ENCODE results near the gene DMWD.

DMWD gene

DNA sequence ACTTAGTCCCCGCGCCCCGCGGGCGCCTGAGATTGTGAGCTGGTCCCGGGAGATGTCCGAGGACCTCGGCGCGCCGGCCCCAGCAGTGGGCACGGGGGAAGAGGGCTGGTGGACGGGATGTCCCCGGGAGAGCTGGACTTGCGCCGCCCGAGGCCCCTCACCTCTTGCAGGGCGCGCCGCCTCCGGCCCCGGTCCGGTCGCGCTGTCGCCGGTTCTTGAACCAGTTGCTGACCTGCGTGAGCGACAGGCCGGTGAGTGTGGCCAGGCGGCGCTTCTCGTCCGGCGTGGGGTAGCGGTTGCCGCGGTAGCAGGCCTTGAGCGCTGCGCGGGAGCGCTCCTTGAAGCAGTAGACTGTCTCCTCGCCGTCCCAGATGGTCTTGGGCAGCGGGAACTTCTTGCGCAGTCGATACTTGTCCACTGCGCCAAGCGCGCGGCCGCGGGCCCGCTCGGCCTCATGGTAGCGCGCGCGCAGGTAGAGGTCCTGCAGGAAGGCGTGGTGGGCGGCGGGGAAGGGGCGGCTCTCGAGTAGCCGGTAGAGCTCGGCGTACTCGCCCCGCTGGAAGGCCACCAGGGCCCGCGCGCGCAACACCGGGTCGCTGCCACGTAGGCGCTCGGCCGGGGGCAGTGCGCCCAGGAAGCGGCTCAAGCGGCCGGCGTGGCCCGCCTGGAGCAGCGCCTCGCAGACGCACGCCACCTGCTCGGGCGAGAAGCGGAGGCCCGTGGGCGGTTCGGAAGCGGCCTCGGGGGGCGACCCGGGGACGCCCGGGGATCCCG, 24.6 kb downstream of the DMWD start:
- H3K36me3 ChIP-seq (ENCODE audit: insufficient read depth, low read length), result peaks cover 22% of the 10 kb centered on the region
- no peaks in the 10 kb centered on the region for H3K9me3 ChIP-seq (ENCODE audit: low read length)
- H3K4me3 ChIP-seq (ENCODE audit: low read length), result peak overlapping the region; percentile 48
- peaks cover 45% of the 10 kb centered on the region for H3K4me1 ChIP-seq (ENCODE audit: insufficient read depth, low read length)
- H2AFZ ChIP-seq (ENCODE audit: low read depth, low read length), result no peak overlapping the region
- no peaks in the 10 kb centered on the region for H3K27me3 ChIP-seq (ENCODE audit: insufficient read depth, low read length)

DNA sequence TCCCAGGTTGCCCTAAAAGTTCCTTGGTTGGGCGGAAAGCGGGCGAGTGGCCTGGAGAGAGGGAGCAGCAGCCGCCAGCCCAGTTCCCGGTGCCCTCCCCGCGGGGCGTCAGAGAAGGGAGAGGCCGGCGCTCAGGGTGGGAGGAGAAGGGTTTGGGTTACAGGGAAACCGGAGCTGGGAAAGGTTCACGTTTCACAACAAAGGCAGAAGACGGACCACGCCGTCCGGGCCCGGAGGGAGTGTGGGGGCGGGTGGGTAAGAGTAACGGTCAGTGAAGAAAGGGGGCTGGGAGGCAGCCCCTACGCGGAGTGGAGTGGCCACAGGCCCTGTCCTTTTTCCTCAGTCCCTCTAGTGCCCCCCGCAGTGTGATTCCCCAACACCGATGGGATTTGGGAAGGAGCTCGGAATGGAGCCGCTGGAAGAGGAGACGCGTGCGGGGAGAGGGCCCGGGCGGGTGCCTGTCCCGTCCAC, 25.2 kb downstream of the DMWD start:
- Histone ChIP-seq H3K9me3 (ENCODE audit: low read length) (no peaks in the 10 kb centered on the region), H3K4me1 (ENCODE audit: insufficient read depth, low read length) (peaks cover 45% of the 10 kb centered on the region), H2AFZ (ENCODE audit: low read depth, low read length) (no peak overlapping the region), H3K36me3 (ENCODE audit: insufficient read depth, low read length) (peaks cover 15% of the 10 kb centered on the region), H3K27me3 (ENCODE audit: insufficient read depth, low read length) (no peaks in the 10 kb centered on the region), H3K4me3 (ENCODE audit: low read length) (peak overlapping the region; percentile 48)

DNA sequence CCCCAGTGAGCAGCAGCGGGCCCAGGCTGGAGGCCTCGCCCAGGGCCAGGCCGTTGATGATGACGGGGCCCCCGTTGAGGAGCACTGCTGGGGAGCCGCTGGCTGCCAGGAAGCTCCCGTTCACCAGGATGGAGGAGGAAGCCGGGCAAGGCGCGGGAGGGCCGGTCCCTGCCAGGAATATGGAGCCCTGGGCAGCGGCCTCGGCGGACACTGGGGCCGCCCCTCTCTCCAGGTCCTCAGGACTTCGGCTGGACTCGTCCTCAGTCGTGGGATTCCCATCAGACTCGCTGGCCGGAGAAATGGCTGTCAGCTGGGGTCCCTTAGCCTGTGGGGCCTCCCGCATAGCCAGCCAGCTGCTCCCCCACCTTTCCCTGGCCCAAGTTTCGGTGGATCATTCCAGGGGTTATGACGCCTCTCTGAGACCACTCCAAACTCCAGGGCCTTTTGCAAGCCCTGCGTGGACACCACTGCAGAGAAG, 25.7 kb downstream of the DMWD start:
- Histone ChIP-seq H3K9me3 (ENCODE audit: low read length) (no peaks in the 10 kb centered on the region), H3K36me3 (ENCODE audit: insufficient read depth, low read length) (peaks cover 10% of the 10 kb centered on the region), H3K4me3 (ENCODE audit: low read length) (peak overlapping the region; percentile 48), H3K4me1 (ENCODE audit: insufficient read depth, low read length) (peaks cover 45% of the 10 kb centered on the region), H3K27me3 (ENCODE audit: insufficient read depth, low read length) (no peaks in the 10 kb centered on the region), H2AFZ (ENCODE audit: low read depth, low read length) (no peak overlapping the region)

DNA sequence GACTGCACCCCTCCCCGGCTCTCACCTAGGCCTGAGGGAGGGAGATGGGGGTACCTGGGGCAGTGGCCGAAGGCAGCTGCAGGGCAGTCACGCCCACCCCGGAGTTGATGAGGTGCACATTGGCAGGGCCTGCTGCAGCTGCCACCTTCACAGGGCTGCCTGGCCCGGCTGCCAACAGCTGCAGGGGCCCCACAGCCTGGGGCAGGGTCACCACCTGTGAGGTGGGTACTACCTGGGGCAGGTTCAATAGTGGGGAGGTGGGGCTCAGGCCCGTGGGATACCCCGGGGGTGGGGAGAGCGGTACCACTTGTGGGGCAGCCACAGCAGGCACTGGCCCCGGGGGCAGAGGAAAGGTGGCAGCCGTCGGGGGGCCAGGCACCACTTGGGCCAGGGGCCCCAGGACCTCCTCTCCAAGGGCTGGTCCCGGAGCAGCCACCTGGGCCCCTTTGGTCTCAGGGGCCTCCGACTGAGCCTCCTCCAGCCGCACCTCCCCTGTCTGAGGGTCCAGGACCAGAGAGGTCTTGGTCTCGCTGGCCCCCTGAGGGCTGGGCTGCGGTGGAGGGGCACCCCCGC, 26.3 kb downstream of the DMWD start:
- H2AFZ ChIP-seq (ENCODE audit: low read depth, low read length), result no peak overlapping the region
- H3K4me3 ChIP-seq (ENCODE audit: low read length), result peak overlapping the region; percentile 48
- H3K36me3 ChIP-seq (ENCODE audit: insufficient read depth, low read length), result peaks cover 5% of the 10 kb centered on the region
- H3K9me3 ChIP-seq (ENCODE audit: low read length), result no peaks in the 10 kb centered on the region
- no peaks in the 10 kb centered on the region for H3K27me3 ChIP-seq (ENCODE audit: insufficient read depth, low read length)
- H3K4me1 ChIP-seq (ENCODE audit: insufficient read depth, low read length), result peaks cover 45% of the 10 kb centered on the region

DNA sequence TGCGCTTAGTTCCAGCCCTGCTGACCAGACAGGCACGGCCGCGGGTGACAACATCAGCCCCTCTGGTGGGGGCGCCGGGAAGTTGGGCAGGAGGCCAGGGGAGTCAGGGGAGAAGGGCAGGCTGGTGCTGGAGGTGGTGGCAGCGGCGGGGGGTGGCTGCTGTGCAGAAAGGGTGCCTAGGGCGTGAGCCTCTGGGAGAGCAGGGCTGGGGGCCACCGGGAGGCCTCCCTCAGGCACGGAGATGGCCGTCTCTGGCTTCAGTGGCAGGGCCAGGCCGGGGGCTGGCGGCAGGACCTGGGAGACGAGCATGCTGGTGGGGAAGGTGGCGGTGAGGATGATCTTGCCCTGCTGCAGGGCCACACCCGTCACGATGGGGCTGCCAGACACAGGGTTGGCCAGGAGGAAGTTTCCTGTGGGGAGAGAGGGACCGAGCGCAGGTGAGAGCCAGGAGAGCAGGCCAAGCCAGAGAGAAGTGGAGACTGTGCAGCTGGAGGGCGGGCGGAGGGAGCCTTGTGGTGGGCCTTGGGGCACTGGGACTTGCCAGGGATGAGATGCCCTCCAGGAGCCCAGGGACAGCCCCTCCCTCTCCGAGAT, 26.8 kb downstream of the DMWD start:
- Histone ChIP-seq H2AFZ (ENCODE audit: low read depth, low read length) (no peak overlapping the region), H3K27me3 (ENCODE audit: insufficient read depth, low read length) (no peaks in the 10 kb centered on the region), H3K9me3 (ENCODE audit: low read length) (no peaks in the 10 kb centered on the region), H3K4me3 (ENCODE audit: low read length) (no peak overlapping the region), H3K36me3 (ENCODE audit: insufficient read depth, low read length) (peaks cover under 1% of the 10 kb centered on the region), H3K4me1 (ENCODE audit: insufficient read depth, low read length) (peaks cover 41% of the 10 kb centered on the region)

DNA sequence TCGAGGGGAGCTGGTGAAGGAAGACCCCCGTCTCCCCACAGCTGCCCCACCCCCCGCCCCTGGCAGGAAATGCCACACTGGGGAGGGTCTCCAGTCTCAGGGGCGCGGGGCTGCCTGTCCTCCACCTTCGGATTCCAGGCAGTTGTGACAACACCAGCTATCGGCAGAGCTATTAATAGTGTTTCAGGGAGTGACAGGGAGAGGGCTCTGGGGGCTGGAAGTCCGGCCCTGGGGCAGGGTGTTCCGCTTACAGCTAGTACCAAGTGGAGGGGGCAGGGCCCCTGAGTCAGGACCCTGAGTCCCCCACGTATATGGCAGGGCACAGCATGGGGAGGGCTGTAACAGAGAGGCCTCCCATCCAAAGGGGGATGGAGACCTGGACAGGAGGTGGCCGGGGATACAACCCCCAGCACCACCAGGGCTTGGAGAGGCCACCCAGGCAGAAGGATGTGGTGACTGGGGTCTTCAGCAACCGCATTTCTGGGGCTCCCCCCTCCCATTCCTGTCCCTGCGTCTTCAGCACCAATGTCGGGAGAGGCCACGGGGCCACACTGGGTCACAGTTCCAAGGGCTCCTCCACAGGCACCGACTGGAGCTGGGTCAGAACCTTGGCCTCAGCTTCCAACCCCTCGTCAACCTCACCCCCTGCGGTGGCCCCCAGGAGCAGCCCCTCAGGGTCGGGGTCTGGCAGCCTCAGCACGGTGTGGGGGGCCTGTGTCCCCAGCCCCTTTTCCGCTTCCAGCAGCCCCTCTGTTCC, 27.5 kb downstream of the DMWD start:
- no peaks in the 10 kb centered on the region for H3K9me3 ChIP-seq (ENCODE audit: low read length)
- no peak overlapping the region for H2AFZ ChIP-seq (ENCODE audit: low read depth, low read length)
- no peak overlapping the region for H3K4me3 ChIP-seq (ENCODE audit: low read length)
- H3K4me1 ChIP-seq (ENCODE audit: insufficient read depth, low read length), result peaks cover 35% of the 10 kb centered on the region
- no peaks in the 10 kb centered on the region for H3K27me3 ChIP-seq (ENCODE audit: insufficient read depth, low read length)
- H3K36me3 ChIP-seq (ENCODE audit: insufficient read depth, low read length), result no peaks in the 10 kb centered on the region

DNA sequence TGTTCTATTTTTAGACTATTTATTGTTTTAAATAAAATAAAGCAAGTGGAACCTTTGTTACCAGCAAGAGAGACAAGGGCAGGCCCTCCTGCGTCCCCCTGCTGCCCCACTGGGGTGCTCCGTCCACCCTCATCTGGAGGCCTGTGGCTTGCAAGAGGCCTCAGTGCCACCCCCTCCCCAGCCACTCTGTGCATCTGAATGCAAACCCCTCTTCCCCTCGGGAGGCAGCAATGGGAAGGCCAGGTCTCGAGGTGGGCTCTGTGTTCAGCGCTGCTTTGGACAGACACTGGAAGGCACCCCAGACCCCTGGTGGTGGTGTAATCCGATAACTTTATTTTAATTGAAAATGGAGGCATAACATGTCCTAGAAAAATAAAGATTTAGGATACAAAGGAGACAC, 28.2 kb downstream of the DMWD start:
- Histone ChIP-seq H3K27me3 (ENCODE audit: insufficient read depth, low read length) (no peaks in the 10 kb centered on the region), H3K9me3 (ENCODE audit: low read length) (no peaks in the 10 kb centered on the region), H2AFZ (ENCODE audit: low read depth, low read length) (no peak overlapping the region), H3K4me1 (ENCODE audit: insufficient read depth, low read length) (peaks cover 30% of the 10 kb centered on the region), H3K4me3 (ENCODE audit: low read length) (no peak overlapping the region), H3K36me3 (ENCODE audit: insufficient read depth, low read length) (no peaks in the 10 kb centered on the region)

DNA sequence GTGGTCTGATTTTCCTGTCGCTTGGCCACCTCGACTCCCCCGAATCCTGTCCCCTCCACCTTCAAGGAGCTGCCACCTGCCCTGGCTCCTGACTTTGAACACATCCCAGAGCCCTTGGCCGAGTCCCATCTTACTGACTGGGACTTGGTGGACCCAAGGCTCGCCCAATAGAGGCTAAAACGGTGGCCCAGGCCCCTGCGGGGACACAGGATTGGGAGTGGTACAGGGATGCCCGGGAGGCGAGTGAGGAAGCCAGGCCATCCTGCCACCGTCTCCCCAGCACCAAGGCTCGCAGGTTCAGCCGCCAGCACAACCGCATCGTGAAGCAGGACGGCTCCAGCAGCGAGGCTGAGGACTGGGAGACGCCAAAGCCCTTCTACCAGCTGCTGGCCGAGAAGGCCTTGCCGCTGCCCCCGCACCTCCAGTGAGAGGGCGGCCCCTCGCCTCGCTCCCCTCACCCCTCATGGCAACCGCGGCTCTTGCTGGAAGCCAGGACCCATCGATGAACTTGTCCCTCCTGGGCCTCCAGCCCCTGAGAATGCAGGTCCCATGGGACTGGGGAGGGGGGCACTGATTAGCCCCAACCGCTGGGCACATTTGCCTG, 28.9 kb downstream of the DMWD start:
- Histone ChIP-seq H3K27me3 (ENCODE audit: insufficient read depth, low read length) (no peaks in the 10 kb centered on the region), H3K4me1 (ENCODE audit: insufficient read depth, low read length) (peaks cover 30% of the 10 kb centered on the region), H3K4me3 (ENCODE audit: low read length) (no peak overlapping the region), H2AFZ (ENCODE audit: low read depth, low read length) (no peak overlapping the region), H3K9me3 (ENCODE audit: low read length) (no peaks in the 10 kb centered on the region), H3K36me3 (ENCODE audit: insufficient read depth, low read length) (no peaks in the 10 kb centered on the region)

DNA sequence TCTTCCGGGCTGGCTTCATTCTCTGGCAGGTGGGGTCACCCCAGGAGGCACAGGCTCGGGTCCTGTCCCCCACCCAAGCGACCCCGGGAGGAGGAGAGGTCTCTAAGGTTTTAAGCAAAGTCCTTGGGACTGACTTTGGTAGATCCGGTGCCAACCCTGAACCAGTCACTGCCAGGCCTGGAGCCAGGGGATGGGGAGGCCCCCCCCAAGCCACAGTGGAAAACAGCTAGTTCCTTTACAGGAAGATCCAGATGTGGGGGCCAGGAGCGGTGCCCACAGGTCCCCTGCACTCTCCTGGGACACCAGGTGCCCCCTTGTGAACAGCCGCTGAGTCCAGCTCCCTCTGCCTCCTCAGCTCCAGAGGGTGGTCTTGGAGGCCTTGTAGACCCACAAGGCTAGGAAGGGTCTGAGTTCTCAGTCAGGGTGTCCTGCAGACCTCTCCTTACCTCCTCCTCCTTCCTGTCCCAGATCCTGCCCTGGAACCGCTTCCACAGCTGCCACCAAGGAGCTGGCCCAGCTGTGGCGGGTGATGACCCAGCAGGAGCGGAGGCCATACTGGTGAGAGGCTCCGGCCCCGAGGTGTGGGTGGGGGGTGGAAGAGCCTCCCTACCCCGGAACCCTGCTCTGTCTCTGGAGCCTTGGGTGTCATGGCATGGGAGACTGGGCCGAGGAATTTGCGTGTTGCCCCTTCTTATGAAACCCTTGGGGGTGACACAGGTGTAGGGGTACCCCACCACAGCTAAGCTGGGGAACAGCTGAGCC, 29.6 kb downstream of the DMWD start:
- no peaks in the 10 kb centered on the region for H3K36me3 ChIP-seq (ENCODE audit: insufficient read depth, low read length)
- no peaks in the 10 kb centered on the region for H3K27me3 ChIP-seq (ENCODE audit: insufficient read depth, low read length)
- H3K9me3 ChIP-seq (ENCODE audit: low read length), result no peaks in the 10 kb centered on the region
- no peak overlapping the region for H2AFZ ChIP-seq (ENCODE audit: low read depth, low read length)
- H3K4me1 ChIP-seq (ENCODE audit: insufficient read depth, low read length), result peaks cover 30% of the 10 kb centered on the region
- no peak overlapping the region for H3K4me3 ChIP-seq (ENCODE audit: low read length)

DNA sequence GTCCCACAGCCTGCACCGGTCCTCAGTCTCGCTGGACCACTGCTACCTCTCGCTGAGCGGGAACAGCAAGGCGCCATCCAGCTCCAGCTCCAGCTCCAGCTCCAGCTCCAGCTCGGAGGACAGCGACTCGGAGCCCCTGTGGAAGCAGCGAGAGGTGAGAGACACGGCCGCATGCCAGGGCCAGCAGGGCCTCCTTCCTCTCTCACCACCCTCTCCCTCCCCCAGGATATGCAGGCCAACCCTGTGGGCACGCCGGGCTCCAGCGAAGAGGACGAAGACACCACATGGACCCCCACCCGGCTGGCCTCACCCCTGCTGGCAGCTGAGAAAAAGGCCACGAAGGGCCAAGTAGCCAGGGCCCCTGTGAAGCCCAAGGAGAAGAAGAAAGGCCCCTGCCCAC, 30.9 kb downstream of the DMWD start:
- peaks cover 24% of the 10 kb centered on the region for H3K4me1 ChIP-seq (ENCODE audit: insufficient read depth, low read length)
- no peak overlapping the region for H3K4me3 ChIP-seq (ENCODE audit: low read length)
- H3K36me3 ChIP-seq (ENCODE audit: insufficient read depth, low read length), result no peaks in the 10 kb centered on the region
- no peaks in the 10 kb centered on the region for H3K9me3 ChIP-seq (ENCODE audit: low read length)
- H2AFZ ChIP-seq (ENCODE audit: low read depth, low read length), result no peak overlapping the region
- H3K27me3 ChIP-seq (ENCODE audit: insufficient read depth, low read length), result peaks cover 2% of the 10 kb centered on the region

DNA sequence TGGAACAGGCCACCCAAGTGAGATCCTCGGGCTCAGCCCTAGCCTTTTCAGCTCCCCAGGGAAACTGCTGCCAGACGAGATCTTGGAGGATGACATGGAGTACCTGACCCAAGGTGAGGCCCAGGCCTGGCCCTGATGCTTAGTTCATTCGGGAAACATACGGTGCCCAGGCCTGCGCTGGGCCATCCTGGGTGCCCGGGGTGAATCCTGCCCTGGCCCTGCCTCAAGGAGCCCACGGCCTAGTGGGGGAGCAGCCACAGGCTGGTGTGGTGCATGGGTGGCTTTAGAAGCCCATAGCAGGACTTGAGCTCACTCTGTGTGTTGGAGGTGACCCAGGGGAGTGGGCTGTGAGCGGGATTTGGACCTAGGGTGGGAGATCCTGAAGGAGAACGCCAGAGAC, 33.7 kb downstream of the DMWD start:
- no peaks in the 10 kb centered on the region for H3K9me3 ChIP-seq (ENCODE audit: low read length)
- peaks cover 5% of the 10 kb centered on the region for H3K27me3 ChIP-seq (ENCODE audit: insufficient read depth, low read length)
- H3K36me3 ChIP-seq (ENCODE audit: insufficient read depth, low read length), result no peaks in the 10 kb centered on the region
- H2AFZ ChIP-seq (ENCODE audit: low read depth, low read length), result no peak overlapping the region
- H3K4me3 ChIP-seq (ENCODE audit: low read length), result no peak overlapping the region
- peaks cover under 1% of the 10 kb centered on the region for H3K4me1 ChIP-seq (ENCODE audit: insufficient read depth, low read length)

DNA sequence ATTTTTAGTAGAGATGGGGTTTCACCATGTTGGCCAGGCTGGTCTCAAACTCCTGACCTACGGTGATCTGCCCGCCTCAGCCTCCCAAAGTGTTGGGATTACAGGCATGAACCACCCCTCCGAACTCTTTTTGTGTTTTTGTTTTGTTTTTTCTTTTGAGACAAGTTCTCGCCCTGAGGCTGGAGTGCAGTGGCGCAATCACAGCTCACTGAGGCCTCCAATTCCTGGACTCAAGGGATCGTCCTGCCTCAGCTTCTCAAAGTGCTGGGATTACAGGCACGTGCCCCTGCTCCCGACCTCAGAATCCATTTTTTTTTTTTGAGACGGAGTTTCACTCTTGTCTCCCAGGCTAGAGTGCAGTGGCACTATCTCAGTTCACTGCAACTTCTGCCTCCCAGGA, 35.0 kb downstream of the DMWD start:
- Histone ChIP-seq H3K27me3 (ENCODE audit: insufficient read depth, low read length) (peaks cover 5% of the 10 kb centered on the region), H3K4me1 (ENCODE audit: insufficient read depth, low read length) (no peaks in the 10 kb centered on the region), H3K36me3 (ENCODE audit: insufficient read depth, low read length) (no peaks in the 10 kb centered on the region), H2AFZ (ENCODE audit: low read depth, low read length) (no peak overlapping the region), H3K9me3 (ENCODE audit: low read length) (no peaks in the 10 kb centered on the region), H3K4me3 (ENCODE audit: low read length) (no peak overlapping the region)

All from neuron (in vitro differentiated cells).